ENCODE measurements around the gene MEGF9. TPM values are rescaled to one million over a fixed set of nuclear protein-coding genes. Genes with fewer than 3 reads are reported as not detected.
A peak's percentile ranks its signal among the peaks of the same experiment; 100 is the strongest.

MEGF9 gene
- total and polyA plus RNA-seq, 12 donors = 3.9 to 28.5 (median 19.7) TPM

- H3K4me3 ChIP-seq = no peak overlapping the region
- no peak overlapping the region for H3K27ac ChIP-seq
- no peak for DNase-seq
- H3K27me3 ChIP-seq = no peaks in the 10 kb centered on the region
- no peaks in the 10 kb centered on the region for H3K9me3 ChIP-seq (replicated peaks in 1 of 3)
- no peaks in the 10 kb centered on the region for H3K4me1 ChIP-seq (replicated peaks in 1 of 2)
- H3K36me3 ChIP-seq (replicated peaks in 1 of 2) = no peaks in the 10 kb centered on the region
- 89 to 93% (median 91%) methylated on average over 8 of the region's 8 CpGs for WGBS, 4 donors
- intact Hi-C loops (cut with DNase I) = no loop called here
- TF ChIP-seq POLR2A (IDR thresholded peaks at IDR 0.05) = no peak
- TF ChIP-seq CTCF (IDR thresholded peaks at IDR 0.05) = no peak
These were observed 122.1 kb downstream of the MEGF9 start for GRCh38 chr9:120592210-120592609.

- H3K9me3 ChIP-seq (replicated peaks in 1 of 3) = no peaks in the 10 kb centered on the region
- DNase-seq = no peak
- no peak overlapping the region for H3K27ac ChIP-seq
- no peak overlapping the region for H3K4me3 ChIP-seq
- H3K27me3 ChIP-seq = no peaks in the 10 kb centered on the region
- intact Hi-C loops (cut with DNase I) = no loop called here
- no peaks in the 10 kb centered on the region for H3K36me3 ChIP-seq (replicated peaks in 1 of 2)
- peaks cover 9 to 12% of the 10 kb centered on the region in 2 donors for H3K4me1 ChIP-seq (replicated peaks in 1 of 2)
- no peak for TF ChIP-seq CTCF (IDR thresholded peaks at IDR 0.05)
- TF ChIP-seq POLR2A (IDR thresholded peaks at IDR 0.05) = no peak
- 26 to 46% (median 40%) methylated on average over 1 of the region's 1 CpG for WGBS, 4 donors
These were observed 126.9 kb downstream of the MEGF9 start for GRCh38 chr9:120587328-120587727.

- Histone ChIP-seq H3K36me3 (replicated peaks in 1 of 2) (no peaks in the 10 kb centered on the region), H3K4me1 (replicated peaks in 1 of 2) (peaks cover 13 to 21% of the 10 kb centered on the region in 2 donors), H3K27me3 (no peaks in the 10 kb centered on the region), H3K4me3 (no peak overlapping the region), H3K27ac (peak overlapping the region in 4 of 5 donors; percentile 11 to 79 (median 56)), H3K9me3 (replicated peaks in 1 of 3) (no peaks in the 10 kb centered on the region)
- WGBS, 4 donors = 47 to 58% (median 53%) methylated on average over 3 of the region's 3 CpGs
- TF ChIP-seq CTCF (IDR thresholded peaks at IDR 0.05) = no peak
- peak in 1 of 2 donors; percentile 3 for TF ChIP-seq POLR2A (IDR thresholded peaks at IDR 0.05)
- peak; percentile 76 to 95 (median 83) for DNase-seq
- intact Hi-C loops (cut with DNase I) = no loop called here
These were observed 130.3 kb downstream of the MEGF9 start for GRCh38 chr9:120583958-120584369.

GRCh38 chr9:120580051-120580896 lies 134.0 kb downstream of the MEGF9 start, which contains the start of gene CDK5RAP2:
Gene CDK5RAP2 (minus strand): TSS chr9:120580167. CDS start chr9:120579978, 189 bp downstream.
- Histone ChIP-seq H3K36me3 (replicated peaks in 1 of 2) (no peaks in the 10 kb centered on the region), H3K27me3 (no peaks in the 10 kb centered on the region), H3K4me3 (peak within 1 kb of the TSS; percentile 12 to 80 (median 47)), H3K9me3 (replicated peaks in 1 of 3) (no peaks in the 10 kb centered on the region), H3K4me1 (replicated peaks in 1 of 2) (peaks cover 16 to 25% of the 10 kb centered on the region in 2 donors), H3K27ac (peak within 1 kb of the TSS in 3 of 5 donors; percentile 50 to 80 (median 55))
- intact Hi-C loops (cut with DNase I) = no loop called here
- 11 to 15% (median 12%) methylated on average over 25 to 33 of the region's 33 CpGs for WGBS, 4 donors
- peak; percentile 94 to 98 (median 97) for DNase-seq
- TF ChIP-seq POLR2A (IDR thresholded peaks at IDR 0.05) (peak in 1 of 2 donors; percentile 54), CTCF (IDR thresholded peaks at IDR 0.05) (no peak)

All from adrenal gland (tissue), 12 donors.